ENCODE results near the gene RIOK3.

GRCh38 chr18:23442958-23443357, 10.1 kb upstream of the RIOK3 start:
- TF ChIP-seq CTCF (IDR thresholded peaks at IDR 0.05 in 4 of 5, conservative IDR thresholded peaks at IDR 0.05 in 1 of 5) (no peak), POLR2A (IDR thresholded peaks at IDR 0.05) (no peak)
